Stimulated activated CD8-positive, alpha-beta memory T cell treated with anti-CD3 and anti-CD28 coated beads, Interleukin-7, amount 100 ng/mL, for 4 hours (primary cell): Measurements from ENCODE around the gene TBCE.
"Not testable (repeated sequence)": the region's sequence is repeated elsewhere in the genome, so short reads cannot be mapped to it uniquely, and the experiment has no call there.

Experiments
- DNase-seq, 2 donors: peaks; one replicate each; pipeline ENCODE4 v3.0.0-alpha.2; 2020; ENCODE audit warnings: low read depth in 2 of 2

Gene TBCE

GRCh38 chr1:235351441-235351840, 15.8 kb upstream of the TBCE start:
- DNase-seq = no peak

GRCh38 chr1:235351898-235352297, 15.3 kb upstream of the TBCE start:
- no peak for DNase-seq

GRCh38 chr1:235357485-235358373, 9.5 kb upstream of the TBCE start:
- DNase-seq = no peak

- DNase-seq = no peak
These were observed 8.3 kb upstream of the TBCE start for GRCh38 chr1:235358899-235359298.

GRCh38 chr1:235364189-235364588, 3.0 kb upstream of the TBCE start:
- not testable (repeated sequence) for DNase-seq

GRCh38 chr1:235366286-235366685, 941 bp upstream of the TBCE start:
- DNase-seq = peak in 1 of 2 donors; percentile 1

GRCh38 chr1:235368428-235368827, 1.2 kb downstream of the TBCE start:
- no peak for DNase-seq

GRCh38 chr1:235369802-235370201, 2.6 kb downstream of the TBCE start:
- no peak for DNase-seq

- DNase-seq = no peak
These were observed 8.8 kb downstream of the TBCE start for GRCh38 chr1:235375919-235376605.

GRCh38 chr1:235378134-235378735, 11.0 kb downstream of the TBCE start:
- not testable (repeated sequence) for DNase-seq

- not testable (repeated sequence) for DNase-seq
These were observed 14.9 kb downstream of the TBCE start for GRCh38 chr1:235381955-235382739.

GRCh38 chr1:235385633-235386032, 18.4 kb downstream of the TBCE start:
- not testable (repeated sequence) for DNase-seq

GRCh38 chr1:235391874-235392273, 24.6 kb downstream of the TBCE start:
- DNase-seq = no peak

- no peak for DNase-seq
These were observed 30.5 kb downstream of the TBCE start for GRCh38 chr1:235397733-235398132.

- no peak for DNase-seq
These were observed 32.4 kb downstream of the TBCE start for GRCh38 chr1:235399661-235400060.

GRCh38 chr1:235401251-235401650, 34.0 kb downstream of the TBCE start:
- no peak for DNase-seq

GRCh38 chr1:235402457-235403200, 35.4 kb downstream of the TBCE start:
- DNase-seq = no peak

- no peak for DNase-seq
These were observed 36.4 kb downstream of the TBCE start for GRCh38 chr1:235403593-235403992.

GRCh38 chr1:235404190-235404589, 37.0 kb downstream of the TBCE start:
- DNase-seq = no peak

- DNase-seq = no peak
These were observed 40.2 kb downstream of the TBCE start for GRCh38 chr1:235407419-235407818.

- DNase-seq = no peak
These were observed 41.3 kb downstream of the TBCE start for GRCh38 chr1:235408503-235408960.
